Thoracic aorta (tissue), 2 donors: Measurements from ENCODE around the gene PIAS1. TPM values are rescaled to one million over a fixed set of nuclear protein-coding genes. Genes with fewer than 3 reads are reported as not detected.

Experiments
- ATAC-seq: fragments of 150-250 bp; one replicate; pipeline ENCODE4 v1.8.0; 2017; ENCODE audit warnings: low read depth; ENCODE audit not compliant: insufficient number of reproducible peaks, low FRiP score
- DNase-seq: peaks from one replicate; pipeline ENCODE4 v3.0.0-alpha.2; 2020; ENCODE audit warnings: low spot score
- H3K27ac ChIP-seq, 2 donors: fragments of 200-600 bp; sonication (generic); 1 replicate in 1 of 2; 2 replicates in 1 of 2; pipeline ENCODE4 v1.5.1; 2016; ENCODE audit warnings: mild to moderate bottlenecking in 2 of 2, moderate library complexity in 2 of 2
- H3K27me3 ChIP-seq: fragments of 200-600 bp; sonication (generic); replicated peaks from 2 replicates; pipeline ENCODE4 v1.6.0; 2016; ENCODE audit warnings: mild to moderate bottlenecking; ENCODE audit not compliant: insufficient read depth
- H3K36me3 ChIP-seq: fragments of 200-600 bp; sonication (generic); one replicate; pipeline ENCODE4 v1.5.1; 2016
- H3K4me1 ChIP-seq, 2 donors: fragments of 200-600 bp; sonication (generic); 1 replicate in 1 of 2; 2 replicates in 1 of 2; pipeline versions ENCODE4 v1.5.1 to v1.6.0; 2016; ENCODE audit warnings: low read depth in 2 of 2, mild to moderate bottlenecking in 1 of 2; ENCODE audit not compliant: control insufficient read depth in 1 of 2
- H3K4me3 ChIP-seq: fragments of 200-600 bp; sonication (generic); 2 replicates; pipeline ENCODE4 v1.5.1; 2016; ENCODE audit warnings: mild to moderate bottlenecking
- H3K9me3 ChIP-seq: fragments of 200-600 bp; sonication (generic); 2 replicates; pipeline ENCODE4 v1.5.1; 2016
- total RNA-seq, 2 donors: library from RNA; depleted of rRNA; stranded (reverse); fragments of >200 nt; gene quantifications; one replicate each; pipeline versions ENCODE4 v1.1.0 to v1.2.3, GENCODE V29; 2016
- TF ChIP-seq, protein P1 (sequence below): fragments of 200-600 bp; sonication (generic); IDR thresholded peaks from one replicate; pipeline ENCODE4 v1.5.1; 2019; ENCODE audit warnings: antibody characterized with exemption

Gene PIAS1
- total RNA-seq, 2 donors from 2014 or later = 45.1 to 74.1 TPM

DNA sequence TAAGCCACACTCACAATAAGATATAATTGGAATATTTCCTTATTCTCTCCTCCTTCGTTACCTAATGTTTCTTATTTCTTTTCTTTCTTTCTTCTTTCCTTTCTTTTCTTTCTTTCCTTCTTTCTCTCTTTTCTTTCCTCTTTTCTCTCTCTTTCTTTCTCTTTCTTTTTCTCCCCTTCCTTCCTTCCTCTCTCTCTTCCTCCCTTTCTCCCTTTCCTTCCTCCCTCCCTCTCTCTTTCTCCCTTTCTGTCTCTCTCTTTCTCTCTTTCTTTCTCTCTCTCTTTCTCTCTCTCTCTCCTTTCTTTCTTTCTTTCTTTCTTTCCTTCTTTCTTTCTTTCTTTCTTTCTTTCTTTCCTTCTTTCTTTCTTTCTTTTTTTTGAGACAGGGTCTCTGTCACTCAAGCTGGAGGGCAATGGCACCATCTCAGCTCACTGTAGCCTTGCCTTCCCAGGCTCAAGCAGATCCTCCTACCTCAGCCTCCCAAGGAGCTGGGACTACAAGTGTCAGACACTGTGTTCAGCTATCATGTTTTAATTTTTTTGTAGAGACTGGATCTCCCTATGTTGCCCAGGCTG is 19.3 kb upstream of the PIAS1 start:
- ATAC-seq = no peak
- Histone ChIP-seq H3K9me3 (no peaks in the 10 kb centered on the region), H3K36me3 (no peaks in the 10 kb centered on the region), H3K4me3 (no peak overlapping the region), H3K4me1 (no peaks in the 10 kb centered on the region), H3K27ac (no peak overlapping the region), H3K27me3 (no peaks in the 10 kb centered on the region)
- DNase-seq = no peak
- TF ChIP-seq, protein P1, sequence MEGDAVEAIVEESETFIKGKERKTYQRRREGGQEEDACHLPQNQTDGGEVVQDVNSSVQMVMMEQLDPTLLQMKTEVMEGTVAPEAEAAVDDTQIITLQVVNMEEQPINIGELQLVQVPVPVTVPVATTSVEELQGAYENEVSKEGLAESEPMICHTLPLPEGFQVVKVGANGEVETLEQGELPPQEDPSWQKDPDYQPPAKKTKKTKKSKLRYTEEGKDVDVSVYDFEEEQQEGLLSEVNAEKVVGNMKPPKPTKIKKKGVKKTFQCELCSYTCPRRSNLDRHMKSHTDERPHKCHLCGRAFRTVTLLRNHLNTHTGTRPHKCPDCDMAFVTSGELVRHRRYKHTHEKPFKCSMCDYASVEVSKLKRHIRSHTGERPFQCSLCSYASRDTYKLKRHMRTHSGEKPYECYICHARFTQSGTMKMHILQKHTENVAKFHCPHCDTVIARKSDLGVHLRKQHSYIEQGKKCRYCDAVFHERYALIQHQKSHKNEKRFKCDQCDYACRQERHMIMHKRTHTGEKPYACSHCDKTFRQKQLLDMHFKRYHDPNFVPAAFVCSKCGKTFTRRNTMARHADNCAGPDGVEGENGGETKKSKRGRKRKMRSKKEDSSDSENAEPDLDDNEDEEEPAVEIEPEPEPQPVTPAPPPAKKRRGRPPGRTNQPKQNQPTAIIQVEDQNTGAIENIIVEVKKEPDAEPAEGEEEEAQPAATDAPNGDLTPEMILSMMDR = no peak

DNA sequence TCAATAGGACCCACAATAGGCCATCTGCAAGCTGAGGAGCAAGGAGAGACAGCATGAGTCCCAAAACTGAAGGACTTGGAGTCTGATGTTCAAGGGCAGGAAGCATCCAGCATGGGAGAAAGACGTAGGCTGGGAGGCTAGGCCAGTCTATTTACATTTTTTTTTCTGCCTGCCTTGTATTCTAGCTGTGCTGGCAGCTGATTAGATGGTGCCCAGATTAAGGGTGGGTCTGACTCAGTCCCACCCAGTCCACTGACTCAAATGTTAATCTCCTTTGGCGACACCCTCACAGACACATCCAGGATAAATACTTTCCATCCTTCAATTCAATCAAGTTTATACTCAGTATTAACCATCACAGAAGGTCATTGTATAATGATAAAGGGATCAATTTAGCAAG is 15.9 kb upstream of the PIAS1 start:
- no peak for ATAC-seq

DNA sequence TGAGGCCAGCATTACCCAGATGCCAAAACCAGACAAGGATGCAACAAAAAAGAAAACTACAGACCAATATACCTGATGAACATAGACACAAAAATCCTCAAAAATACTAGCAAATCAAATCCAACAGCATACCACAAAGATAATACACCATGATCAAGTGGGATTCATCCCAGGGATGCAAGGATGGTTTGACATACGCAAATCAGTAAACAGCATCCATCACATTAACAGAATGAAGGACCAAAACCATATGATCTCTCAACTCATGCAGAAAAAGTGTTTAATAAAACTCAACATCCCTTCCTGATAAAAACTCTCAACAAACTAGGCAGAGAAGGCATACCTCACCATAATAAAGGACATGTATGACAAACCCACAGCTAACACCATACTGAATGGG is 14.0 kb upstream of the PIAS1 start:
- Histone ChIP-seq H3K27me3 (no peaks in the 10 kb centered on the region), H3K36me3 (no peaks in the 10 kb centered on the region), H3K4me3 (no peak overlapping the region), H3K9me3 (no peaks in the 10 kb centered on the region), H3K4me1 (no peaks in the 10 kb centered on the region), H3K27ac (no peak overlapping the region)
- TF ChIP-seq, protein P1 = no peak
- DNase-seq (no peak), ATAC-seq (no peak)

More for the DNA sequence above, 15.9 kb upstream of the PIAS1 start:
- Histone ChIP-seq H3K4me3 (no peak overlapping the region), H3K4me1 (no peaks in the 10 kb centered on the region), H3K36me3 (no peaks in the 10 kb centered on the region), H3K9me3 (no peaks in the 10 kb centered on the region), H3K27me3 (no peaks in the 10 kb centered on the region), H3K27ac (no peak overlapping the region)
- no peak for DNase-seq
- TF ChIP-seq, protein P1 = no peak

DNA sequence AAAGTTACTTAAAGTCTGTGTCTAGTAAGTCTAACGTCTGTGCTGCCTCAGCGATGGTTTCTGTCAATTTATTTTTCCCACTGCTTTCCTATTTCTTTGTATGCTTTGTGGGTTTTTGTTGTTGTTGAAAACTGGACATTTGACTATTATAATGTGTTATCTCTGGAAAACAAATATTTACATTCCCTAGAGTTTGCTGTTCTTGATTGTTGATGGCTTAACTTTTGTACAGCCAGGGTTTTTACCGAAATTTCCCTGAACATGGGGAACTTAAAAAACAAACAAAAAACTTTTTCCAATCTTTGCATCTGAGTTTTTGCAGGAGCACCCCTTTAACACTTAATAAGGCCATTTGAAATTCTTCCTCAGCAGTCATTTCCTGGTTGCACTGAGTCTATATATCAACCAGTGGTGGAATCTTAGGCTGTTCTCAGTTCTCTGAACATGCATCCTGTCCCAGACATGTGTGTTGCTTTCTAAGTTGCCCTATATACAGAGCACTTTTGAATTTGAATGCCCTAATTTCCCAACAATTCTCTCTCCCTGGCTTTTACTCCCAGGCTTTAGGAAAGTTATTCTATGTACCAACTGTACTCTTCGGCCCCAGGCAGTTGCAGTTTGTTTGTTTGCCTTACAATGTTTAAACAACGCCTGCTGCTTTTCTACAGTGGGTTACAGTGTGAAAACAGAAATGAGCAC is 11.8 kb upstream of the PIAS1 start:
- no peak overlapping the region for H3K27ac ChIP-seq
- TF ChIP-seq, protein P1 = no peak

DNA sequence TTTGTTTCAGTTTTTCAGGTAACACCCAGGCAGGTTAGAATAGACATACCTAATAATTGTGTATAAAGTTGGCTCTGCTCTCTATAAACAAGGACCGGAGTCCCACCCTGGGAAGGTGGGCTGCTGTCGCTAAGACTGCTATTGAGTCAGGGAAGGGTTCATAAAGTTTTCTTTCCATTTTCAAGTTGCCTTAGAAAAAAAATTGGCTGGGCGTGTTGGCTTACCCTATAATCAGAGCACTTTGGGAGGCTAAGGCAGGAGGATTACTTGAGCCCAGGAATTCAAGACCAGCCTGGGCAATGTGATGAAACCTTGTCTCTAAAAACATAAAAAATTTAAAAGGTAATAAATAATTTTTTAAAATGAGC is 11.3 kb upstream of the PIAS1 start:
- no peaks in the 10 kb centered on the region for H3K4me1 ChIP-seq
- H3K27ac ChIP-seq = no peak overlapping the region
- H3K27me3 ChIP-seq = no peaks in the 10 kb centered on the region
- no peaks in the 10 kb centered on the region for H3K36me3 ChIP-seq
- DNase-seq (no peak), ATAC-seq (no peak)
- no peaks in the 10 kb centered on the region for H3K9me3 ChIP-seq
- H3K4me3 ChIP-seq = no peak overlapping the region
- TF ChIP-seq, protein P1 = no peak

More for the DNA sequence above, 11.8 kb upstream of the PIAS1 start:
- Histone ChIP-seq H3K9me3 (no peaks in the 10 kb centered on the region), H3K27me3 (no peaks in the 10 kb centered on the region), H3K36me3 (no peaks in the 10 kb centered on the region), H3K4me1 (no peaks in the 10 kb centered on the region), H3K4me3 (no peak overlapping the region)
- no peak for ATAC-seq
- DNase-seq = no peak
